ENCODE measurements around the gene STEAP1B.
"Not testable (repeated sequence)": the region's sequence is repeated elsewhere in the genome, so short reads cannot be mapped to it uniquely, and the experiment has no call there.

GRCh38 chr7:22499888-22500689, at the start of gene STEAP1B:
- TF ChIP-seq NFIC (IDR thresholded peaks at IDR 0.05); USF1 (IDR thresholded peaks at IDR 0.05); EP300 (IDR thresholded peaks at IDR 0.05; ENCODE audit: borderline replicate concordance); REST (IDR thresholded peaks at IDR 0.05; ENCODE audit: low read depth); TAF1 (IDR thresholded peaks at IDR 0.05; ENCODE audit: low read depth): not testable (repeated sequence)

Measured in Ishikawa (cell line).